SU-DHL-6 (cell line): ENCODE data around the gene MAB21L1.

ENCODE experiments used
- H2AFZ ChIP-seq: fragments of 200-600 bp; sonication (generic); 2 replicates; pipeline ENCODE4 v1.6.1; 2014; ENCODE audit warnings: low read depth, mild to moderate bottlenecking, moderate library complexity, mixed read lengths, antibody characterized with exemption, low read length; ENCODE audit not compliant: severe bottlenecking
- H3F3A ChIP-seq: fragments of 200-600 bp; shearing (Covaris generic); 2 replicates; pipeline ENCODE4 v1.6.0; 2016; ENCODE audit warnings: antibody characterized with exemption, mild to moderate bottlenecking; ENCODE audit not compliant: insufficient read depth
- H3K27ac ChIP-seq: fragments of 200-600 bp; sonication (generic); 2 replicates; pipeline ENCODE4 v1.5.1; 2016; ENCODE audit warnings: low read depth, mild to moderate bottlenecking, low read length, moderate library complexity, mixed read lengths
- H3K27me3 ChIP-seq: fragments of 200-600 bp; sonication (generic), shearing (Covaris generic); 2 replicates; pipeline ENCODE4 v1.6.0; 2014; ENCODE audit warnings: mild to moderate bottlenecking, low read length
- H3K36me3 ChIP-seq: fragments of 200-600 bp; sonication (generic); 2 replicates; pipeline ENCODE4 v1.6.1; 2014; ENCODE audit warnings: mild to moderate bottlenecking, low read length, mixed read lengths
- H3K4me2 ChIP-seq: fragments of 300-600, 200-600 bp; shearing (Covaris generic), sonication (generic); 2 replicates; pipeline ENCODE4 v1.6.0; 2014; ENCODE audit warnings: low read length, low read depth, mild to moderate bottlenecking; ENCODE audit not compliant: poor library complexity, severe bottlenecking
- H3K4me3 ChIP-seq: fragments of 200-600 bp; sonication (generic); 2 replicates; pipeline ENCODE4 v1.5.1; 2014; ENCODE audit warnings: antibody characterized with exemption, low read length, mild to moderate bottlenecking, mixed read lengths; ENCODE audit not compliant: insufficient read depth, poor library complexity, severe bottlenecking
- H3K79me2 ChIP-seq: fragments of 200-600 bp; sonication (generic); 2 replicates; pipeline ENCODE4 v1.6.1; 2014; ENCODE audit warnings: mild to moderate bottlenecking, low read length, moderate library complexity; ENCODE audit not compliant: insufficient read depth
- H3K9ac ChIP-seq: fragments of 200-600 bp; sonication (generic); 2 replicates; pipeline ENCODE4 v1.7.0; 2014; ENCODE audit warnings: mild to moderate bottlenecking, low read length
- H3K9me2 ChIP-seq: fragments of 200-600 bp; sonication (generic); replicated peaks from 2 replicates; pipeline ENCODE4 v1.6.1; 2014; ENCODE audit warnings: low read length; ENCODE audit not compliant: insufficient read depth
- H3K9me3 ChIP-seq: fragments of 200-600 bp; sonication (generic); 2 replicates; pipeline ENCODE4 v1.6.1; 2014; ENCODE audit warnings: low read length, mixed read lengths; ENCODE audit not compliant: insufficient read depth
- H4K20me1 ChIP-seq: fragments of 200-600 bp; sonication (generic); 2 replicates; pipeline ENCODE4 v1.6.1; 2014; ENCODE audit warnings: low read depth, mild to moderate bottlenecking, antibody characterized with exemption, low read length, moderate library complexity, mixed read lengths
- EZH2phosphoT487 ChIP-seq: fragments of 200-600 bp; sonication (generic), shearing (Covaris generic); conservative IDR thresholded peaks from 2 replicates; pipeline ENCODE4 v1.6.1; 2018; ENCODE audit warnings: mild to moderate bottlenecking, antibody characterized with exemption, low read length, moderate library complexity, mixed read lengths
- TF ChIP-seq, protein P1 (sequence below): fragments of 200-600 bp; sonication (generic); IDR thresholded peaks from one replicate; pipeline ENCODE4 v1.5.1; 2017; ENCODE audit warnings: antibody characterized with exemption, mild to moderate bottlenecking, low read length, moderate library complexity; ENCODE audit not compliant: insufficient read depth, poor library complexity, severe bottlenecking

MAB21L1 gene

GRCh38 chr13:35499676-35500075, 23.2 kb upstream of the MAB21L1 start:
- no peaks in the 10 kb centered on the region for H4K20me1 ChIP-seq
- H3K36me3 ChIP-seq = no peaks in the 10 kb centered on the region
- no peaks in the 10 kb centered on the region for H3F3A ChIP-seq
- H3K27ac ChIP-seq = no peak overlapping the region
- H3K9me3 ChIP-seq = no peaks in the 10 kb centered on the region
- no peak overlapping the region for H2AFZ ChIP-seq
- no peaks in the 10 kb centered on the region for H3K27me3 ChIP-seq
- no peak overlapping the region for H3K9ac ChIP-seq
- H3K4me2 ChIP-seq = no peak overlapping the region
- no peak overlapping the region for H3K4me3 ChIP-seq
- TF ChIP-seq EZH2phosphoT487 = no peak
- TF ChIP-seq, protein P1, sequence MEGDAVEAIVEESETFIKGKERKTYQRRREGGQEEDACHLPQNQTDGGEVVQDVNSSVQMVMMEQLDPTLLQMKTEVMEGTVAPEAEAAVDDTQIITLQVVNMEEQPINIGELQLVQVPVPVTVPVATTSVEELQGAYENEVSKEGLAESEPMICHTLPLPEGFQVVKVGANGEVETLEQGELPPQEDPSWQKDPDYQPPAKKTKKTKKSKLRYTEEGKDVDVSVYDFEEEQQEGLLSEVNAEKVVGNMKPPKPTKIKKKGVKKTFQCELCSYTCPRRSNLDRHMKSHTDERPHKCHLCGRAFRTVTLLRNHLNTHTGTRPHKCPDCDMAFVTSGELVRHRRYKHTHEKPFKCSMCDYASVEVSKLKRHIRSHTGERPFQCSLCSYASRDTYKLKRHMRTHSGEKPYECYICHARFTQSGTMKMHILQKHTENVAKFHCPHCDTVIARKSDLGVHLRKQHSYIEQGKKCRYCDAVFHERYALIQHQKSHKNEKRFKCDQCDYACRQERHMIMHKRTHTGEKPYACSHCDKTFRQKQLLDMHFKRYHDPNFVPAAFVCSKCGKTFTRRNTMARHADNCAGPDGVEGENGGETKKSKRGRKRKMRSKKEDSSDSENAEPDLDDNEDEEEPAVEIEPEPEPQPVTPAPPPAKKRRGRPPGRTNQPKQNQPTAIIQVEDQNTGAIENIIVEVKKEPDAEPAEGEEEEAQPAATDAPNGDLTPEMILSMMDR = no peak
- H3K79me2 ChIP-seq = no peaks in the 10 kb centered on the region
- H3K9me2 ChIP-seq = no peaks in the 10 kb centered on the region

DNA sequence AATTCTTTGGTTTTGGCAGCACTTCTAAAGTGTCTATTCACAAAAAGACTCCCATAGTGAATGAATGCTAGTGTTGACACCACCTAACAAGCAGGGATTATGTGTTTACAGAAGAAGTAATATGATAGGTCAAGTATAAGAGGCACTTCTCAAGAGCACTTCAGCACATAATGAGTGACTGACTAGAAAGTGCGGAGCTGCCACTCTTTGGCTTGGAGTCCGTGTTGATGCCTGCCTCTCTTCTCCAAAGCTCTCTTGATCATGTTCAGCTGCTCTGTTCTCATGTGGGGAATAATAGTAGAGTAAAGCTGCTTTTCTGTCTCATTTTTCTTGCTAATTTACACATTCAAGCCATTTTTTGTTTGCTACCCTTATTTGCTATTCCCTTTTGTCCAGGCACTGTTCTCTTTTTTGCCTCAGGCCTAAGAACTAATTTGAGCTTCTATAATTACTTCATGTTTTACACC, 22.7 kb upstream of the MAB21L1 start:
- H3K27ac ChIP-seq = no peak overlapping the region
- H3K4me3 ChIP-seq = no peak overlapping the region
- no peak overlapping the region for H2AFZ ChIP-seq
- H3K9me2 ChIP-seq = no peaks in the 10 kb centered on the region
- H3K9ac ChIP-seq = no peak overlapping the region
- no peaks in the 10 kb centered on the region for H3K36me3 ChIP-seq
- no peaks in the 10 kb centered on the region for H4K20me1 ChIP-seq
- no peak overlapping the region for H3K4me2 ChIP-seq
- H3F3A ChIP-seq = no peaks in the 10 kb centered on the region
- H3K79me2 ChIP-seq = no peaks in the 10 kb centered on the region
- TF ChIP-seq, protein P1 = no peak
- no peak for TF ChIP-seq EZH2phosphoT487
- H3K9me3 ChIP-seq = no peaks in the 10 kb centered on the region
- H3K27me3 ChIP-seq = no peaks in the 10 kb centered on the region

DNA sequence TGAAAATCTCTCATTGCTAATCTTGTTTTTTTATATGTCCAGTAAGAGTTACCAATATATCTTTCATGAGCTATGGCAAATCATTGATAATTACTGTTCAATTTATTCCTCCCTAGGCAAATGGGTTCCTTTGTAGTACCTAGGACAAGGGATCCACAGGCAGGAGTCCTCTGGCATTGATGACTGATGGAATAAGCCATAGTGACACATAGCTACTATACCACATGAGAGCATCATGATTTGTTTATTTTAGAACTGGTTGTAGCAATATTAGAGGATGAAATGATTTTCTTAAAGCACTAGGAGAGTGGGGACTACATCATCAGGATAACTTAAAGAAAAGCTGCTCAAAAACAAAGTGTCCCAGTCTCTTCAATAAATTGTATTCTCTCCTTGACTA, 21.7 kb upstream of the MAB21L1 start:
- no peaks in the 10 kb centered on the region for H3K36me3 ChIP-seq
- H3K27me3 ChIP-seq = no peaks in the 10 kb centered on the region
- no peak overlapping the region for H3K4me2 ChIP-seq
- H3F3A ChIP-seq = no peaks in the 10 kb centered on the region
- no peak overlapping the region for H3K27ac ChIP-seq
- no peaks in the 10 kb centered on the region for H3K9me2 ChIP-seq
- no peaks in the 10 kb centered on the region for H4K20me1 ChIP-seq
- H2AFZ ChIP-seq = no peak overlapping the region
- H3K79me2 ChIP-seq = no peaks in the 10 kb centered on the region
- TF ChIP-seq EZH2phosphoT487 = no peak
- TF ChIP-seq, protein P1 = no peak
- no peak overlapping the region for H3K4me3 ChIP-seq
- H3K9ac ChIP-seq = no peak overlapping the region
- H3K9me3 ChIP-seq = no peaks in the 10 kb centered on the region
